ENCODE results near the gene PTPRN2.

PTPRN2 gene

GRCh38 chr7:157554393-157555238 lies 1033.0 kb downstream of the PTPRN2 start:
- no peak for DNase-seq

GRCh38 chr7:157553256-157553655 lies 1034.4 kb downstream of the PTPRN2 start:
- DNase-seq, result no peak

- no peak for DNase-seq
Measured at GRCh38 chr7:157552295-157552993, 1035.2 kb downstream of the PTPRN2 start.

- no peak for DNase-seq
Measured at GRCh38 chr7:157551325-157552070, 1036.1 kb downstream of the PTPRN2 start.

- no peak for DNase-seq
Measured at GRCh38 chr7:157550300-157551275, 1037.0 kb downstream of the PTPRN2 start.

GRCh38 chr7:157549612-157550299 lies 1037.9 kb downstream of the PTPRN2 start:
- DNase-seq, result no peak

GRCh38 chr7:157548691-157549303 lies 1038.8 kb downstream of the PTPRN2 start:
- no peak for DNase-seq

- DNase-seq, result no peak
Measured at GRCh38 chr7:157547611-157548010, 1040.0 kb downstream of the PTPRN2 start.

GRCh38 chr7:157547102-157547501 lies 1040.5 kb downstream of the PTPRN2 start:
- no peak for DNase-seq

- DNase-seq, result no peak
Measured at GRCh38 chr7:157545681-157546060, 1042.0 kb downstream of the PTPRN2 start.

- no peak for DNase-seq
Measured at GRCh38 chr7:157544980-157545680, 1042.5 kb downstream of the PTPRN2 start.

GRCh38 chr7:157544226-157544625 lies 1043.4 kb downstream of the PTPRN2 start:
- no peak for DNase-seq

- DNase-seq, result no peak
Measured at GRCh38 chr7:157543791-157544190, 1043.8 kb downstream of the PTPRN2 start.

GRCh38 chr7:157543276-157543675 lies 1044.3 kb downstream of the PTPRN2 start:
- DNase-seq, result no peak

- DNase-seq, result no peak
Measured at GRCh38 chr7:157542068-157543021, 1045.3 kb downstream of the PTPRN2 start.

GRCh38 chr7:157541295-157542067 lies 1046.1 kb downstream of the PTPRN2 start:
- DNase-seq, result no peak

GRCh38 chr7:157540606-157541294 lies 1046.9 kb downstream of the PTPRN2 start:
- no peak for DNase-seq

- DNase-seq, result no peak
Measured at GRCh38 chr7:157540020-157540419, 1047.6 kb downstream of the PTPRN2 start.
